Measurements from ENCODE around the gene NOCT. TPM values are rescaled to one million over a fixed set of nuclear protein-coding genes. Genes with fewer than 3 reads are reported as not detected.

Gene NOCT
- total RNA-seq, 1 experiment from 2014 or later = 17.1 TPM

DNA sequence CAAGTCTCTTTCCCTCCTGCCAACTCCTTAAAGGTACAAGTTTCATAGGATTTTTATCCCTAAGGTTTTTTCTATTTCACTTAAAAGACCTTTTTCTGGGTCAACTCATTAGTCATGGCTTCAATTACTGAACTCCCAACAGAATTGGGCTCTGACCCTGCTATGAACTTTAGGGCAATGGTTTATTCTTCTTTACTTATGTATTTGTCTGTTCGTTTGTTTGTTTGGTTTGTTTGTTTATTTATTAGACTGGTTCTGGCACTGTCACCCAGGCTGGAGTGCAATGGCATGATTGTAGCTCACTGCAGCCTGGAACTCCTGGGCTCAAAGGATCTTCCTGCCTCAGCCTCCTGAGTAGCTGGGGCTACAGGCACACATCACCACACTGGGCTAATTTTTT is 5.9 kb upstream of the NOCT start:
- H3K4me1 ChIP-seq (ENCODE audit: control insufficient read depth, insufficient read depth, low read length) = peaks cover 20% of the 10 kb centered on the region
- no TSS peak for BruUV-seq (replicated peaks)
- intact Hi-C loops (cut with micrococcal nuclease; ENCODE audit: unreplicated experiment) = no loop called here
- H3K27ac ChIP-seq (ENCODE audit: low read length) = peak overlapping the region; percentile 35; the same call in 1 of the 2 replicates
- no peaks in the 10 kb centered on the region for H3K9me3 ChIP-seq (ENCODE audit: control insufficient read depth, insufficient read depth, low read depth, low read length)
- POLR2A ChIA-PET = interaction anchor here (0.6 kb wide), 1 partner anchor 71 kb away, joined by 3 read pairs; no protein-coding TSS in a partner anchor
- DNase-seq (ENCODE audit: low read depth, low spot score) (no peak), ATAC-seq (no peak; the same call in 1 of the 2 replicates)
- no peaks in the 10 kb centered on the region for H3K36me3 ChIP-seq (ENCODE audit: control insufficient read depth, insufficient read depth, low read length)
- TF ChIP-seq, protein P1, sequence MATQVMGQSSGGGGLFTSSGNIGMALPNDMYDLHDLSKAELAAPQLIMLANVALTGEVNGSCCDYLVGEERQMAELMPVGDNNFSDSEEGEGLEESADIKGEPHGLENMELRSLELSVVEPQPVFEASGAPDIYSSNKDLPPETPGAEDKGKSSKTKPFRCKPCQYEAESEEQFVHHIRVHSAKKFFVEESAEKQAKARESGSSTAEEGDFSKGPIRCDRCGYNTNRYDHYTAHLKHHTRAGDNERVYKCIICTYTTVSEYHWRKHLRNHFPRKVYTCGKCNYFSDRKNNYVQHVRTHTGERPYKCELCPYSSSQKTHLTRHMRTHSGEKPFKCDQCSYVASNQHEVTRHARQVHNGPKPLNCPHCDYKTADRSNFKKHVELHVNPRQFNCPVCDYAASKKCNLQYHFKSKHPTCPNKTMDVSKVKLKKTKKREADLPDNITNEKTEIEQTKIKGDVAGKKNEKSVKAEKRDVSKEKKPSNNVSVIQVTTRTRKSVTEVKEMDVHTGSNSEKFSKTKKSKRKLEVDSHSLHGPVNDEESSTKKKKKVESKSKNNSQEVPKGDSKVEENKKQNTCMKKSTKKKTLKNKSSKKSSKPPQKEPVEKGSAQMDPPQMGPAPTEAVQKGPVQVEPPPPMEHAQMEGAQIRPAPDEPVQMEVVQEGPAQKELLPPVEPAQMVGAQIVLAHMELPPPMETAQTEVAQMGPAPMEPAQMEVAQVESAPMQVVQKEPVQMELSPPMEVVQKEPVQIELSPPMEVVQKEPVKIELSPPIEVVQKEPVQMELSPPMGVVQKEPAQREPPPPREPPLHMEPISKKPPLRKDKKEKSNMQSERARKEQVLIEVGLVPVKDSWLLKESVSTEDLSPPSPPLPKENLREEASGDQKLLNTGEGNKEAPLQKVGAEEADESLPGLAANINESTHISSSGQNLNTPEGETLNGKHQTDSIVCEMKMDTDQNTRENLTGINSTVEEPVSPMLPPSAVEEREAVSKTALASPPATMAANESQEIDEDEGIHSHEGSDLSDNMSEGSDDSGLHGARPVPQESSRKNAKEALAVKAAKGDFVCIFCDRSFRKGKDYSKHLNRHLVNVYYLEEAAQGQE (IDR thresholded peaks at IDR 0.05; ENCODE audit: insufficient read depth in 1 of 2, low read depth in 2 of 2, low read length in 1 of 2) = no peak
- no peak for TF ChIP-seq TCF7L2 (IDR thresholded peaks at IDR 0.05; ENCODE audit: low read depth, low read length)
- no peak for TF ChIP-seq POLR2AphosphoS5 (IDR thresholded peaks at IDR 0.05; ENCODE audit: low read depth, low read length)
- TF ChIP-seq, protein P2, sequence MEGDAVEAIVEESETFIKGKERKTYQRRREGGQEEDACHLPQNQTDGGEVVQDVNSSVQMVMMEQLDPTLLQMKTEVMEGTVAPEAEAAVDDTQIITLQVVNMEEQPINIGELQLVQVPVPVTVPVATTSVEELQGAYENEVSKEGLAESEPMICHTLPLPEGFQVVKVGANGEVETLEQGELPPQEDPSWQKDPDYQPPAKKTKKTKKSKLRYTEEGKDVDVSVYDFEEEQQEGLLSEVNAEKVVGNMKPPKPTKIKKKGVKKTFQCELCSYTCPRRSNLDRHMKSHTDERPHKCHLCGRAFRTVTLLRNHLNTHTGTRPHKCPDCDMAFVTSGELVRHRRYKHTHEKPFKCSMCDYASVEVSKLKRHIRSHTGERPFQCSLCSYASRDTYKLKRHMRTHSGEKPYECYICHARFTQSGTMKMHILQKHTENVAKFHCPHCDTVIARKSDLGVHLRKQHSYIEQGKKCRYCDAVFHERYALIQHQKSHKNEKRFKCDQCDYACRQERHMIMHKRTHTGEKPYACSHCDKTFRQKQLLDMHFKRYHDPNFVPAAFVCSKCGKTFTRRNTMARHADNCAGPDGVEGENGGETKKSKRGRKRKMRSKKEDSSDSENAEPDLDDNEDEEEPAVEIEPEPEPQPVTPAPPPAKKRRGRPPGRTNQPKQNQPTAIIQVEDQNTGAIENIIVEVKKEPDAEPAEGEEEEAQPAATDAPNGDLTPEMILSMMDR (IDR thresholded peaks at IDR 0.05) = no peak
- no peak for TF ChIP-seq SIN3A (IDR thresholded peaks at IDR 0.05; ENCODE audit: borderline replicate concordance, insufficient read depth, low read depth, low read length)
- H3K27me3 ChIP-seq (ENCODE audit: control insufficient read depth, insufficient read depth, low read length) = no peaks in the 10 kb centered on the region
- CTCF ChIA-PET = no interaction called here
- in situ Hi-C loops (cut with HindIII; ENCODE audit: low pct_unique_long_range_greater_than_20kb, low sequenced_read_pairs) = no loop called here
- H3K4me3 ChIP-seq (ENCODE audit: low read depth in 2 of 2, low read length in 2 of 2) = no peak overlapping the region

DNA sequence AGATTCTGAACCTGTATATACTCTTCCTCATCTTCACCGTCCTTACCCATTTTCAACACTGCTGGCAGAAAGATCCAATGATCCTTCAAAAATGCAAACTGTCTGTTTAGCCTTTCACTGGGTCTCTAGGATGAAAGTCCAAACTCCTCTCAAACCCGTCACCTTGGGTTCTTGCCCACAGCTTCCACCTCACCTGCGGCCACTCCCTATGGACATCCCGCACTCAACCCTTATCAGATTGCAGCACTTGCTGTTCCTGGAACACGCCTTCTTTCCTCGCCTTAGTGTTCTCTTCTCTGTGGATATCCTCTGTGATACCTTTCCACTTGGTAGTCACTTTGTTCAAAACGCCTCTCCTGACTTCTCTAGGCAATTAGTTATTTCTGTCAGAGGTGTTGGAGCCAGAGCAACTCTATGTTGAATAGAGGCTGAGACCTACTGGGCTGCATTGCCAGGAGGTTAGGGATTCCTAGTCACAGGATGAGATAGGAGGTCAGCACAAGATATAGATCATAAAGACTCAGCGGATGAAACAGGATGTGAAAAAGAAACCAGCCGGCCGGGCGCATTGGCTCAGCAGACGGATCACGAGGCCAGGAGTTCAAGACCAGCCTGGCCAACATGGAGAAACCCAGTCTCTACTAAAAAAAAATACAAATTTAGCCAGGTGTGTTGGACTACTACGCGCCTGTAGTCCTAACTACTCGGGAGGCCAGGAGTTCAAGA is 4.2 kb upstream of the NOCT start:
- in situ Hi-C loops (cut with HindIII; ENCODE audit: low pct_unique_long_range_greater_than_20kb, low sequenced_read_pairs) = no loop called here
- ATAC-seq (no peak), DNase-seq (ENCODE audit: low read depth, low spot score) (no peak)
- no TSS peak for BruUV-seq (replicated peaks)
- Histone ChIP-seq H3K4me1 (ENCODE audit: control insufficient read depth, insufficient read depth, low read length) (peaks cover 24% of the 10 kb centered on the region), H3K27me3 (ENCODE audit: control insufficient read depth, insufficient read depth, low read length) (no peaks in the 10 kb centered on the region), H3K36me3 (ENCODE audit: control insufficient read depth, insufficient read depth, low read length) (no peaks in the 10 kb centered on the region; the same call in 1 of the 2 replicates), H3K27ac (ENCODE audit: low read length) (no peak overlapping the region), H3K9me3 (ENCODE audit: control insufficient read depth, insufficient read depth, low read depth, low read length) (no peaks in the 10 kb centered on the region), H3K4me3 (ENCODE audit: low read depth in 2 of 2, low read length in 2 of 2) (no peak overlapping the region)
- TF ChIP-seq, protein P2 (IDR thresholded peaks at IDR 0.05) = no peak
- no peak for TF ChIP-seq SIN3A (IDR thresholded peaks at IDR 0.05; ENCODE audit: borderline replicate concordance, insufficient read depth, low read depth, low read length)
- TF ChIP-seq TCF7L2 (IDR thresholded peaks at IDR 0.05; ENCODE audit: low read depth, low read length) = no peak
- TF ChIP-seq POLR2AphosphoS5 (IDR thresholded peaks at IDR 0.05; ENCODE audit: low read depth, low read length) = no peak
- TF ChIP-seq, protein P1 (IDR thresholded peaks at IDR 0.05; ENCODE audit: insufficient read depth in 1 of 2, low read depth in 2 of 2, low read length in 1 of 2) = no peak
- POLR2A ChIA-PET = no interaction called here
- intact Hi-C loops (cut with micrococcal nuclease; ENCODE audit: unreplicated experiment) = no loop called here
- CTCF ChIA-PET = no interaction called here

Measured in Panc1 (cell line).